ENCODE results near the gene SNAPC1. TPM values are rescaled to one million over a fixed set of nuclear protein-coding genes. Genes with fewer than 3 reads are reported as not detected.
A peak's percentile ranks its signal among the peaks of the same experiment; 100 is the strongest.

The SNAPC1 gene
- total RNA-seq, 3 donors from 2014 or later, result 2.0 to 4.8 (median 2.5) TPM

- ATAC-seq (peak; percentile 43), DNase-seq (no peak)
- Histone ChIP-seq H3K36me3 (ENCODE audit: low read depth) (no peaks in the 10 kb centered on the region), H3K4me1 (ENCODE audit: low read depth) (peaks cover 24% of the 10 kb centered on the region), H3K4me3 (no peak overlapping the region), H3K9me3 (no peaks in the 10 kb centered on the region)
- intact Hi-C loops (cut with DNase I, micrococcal nuclease), result loop anchor here in 1 of 2 donors (10.0 kb wide), 1 partner anchor 255 kb away; no protein-coding TSS in a partner anchor
- TF ChIP-seq CTCF (IDR thresholded peaks at IDR 0.05), result no peak
These were observed 42.6 kb upstream of the SNAPC1 start for GRCh38 chr14:61719344-61720293.

DNA sequence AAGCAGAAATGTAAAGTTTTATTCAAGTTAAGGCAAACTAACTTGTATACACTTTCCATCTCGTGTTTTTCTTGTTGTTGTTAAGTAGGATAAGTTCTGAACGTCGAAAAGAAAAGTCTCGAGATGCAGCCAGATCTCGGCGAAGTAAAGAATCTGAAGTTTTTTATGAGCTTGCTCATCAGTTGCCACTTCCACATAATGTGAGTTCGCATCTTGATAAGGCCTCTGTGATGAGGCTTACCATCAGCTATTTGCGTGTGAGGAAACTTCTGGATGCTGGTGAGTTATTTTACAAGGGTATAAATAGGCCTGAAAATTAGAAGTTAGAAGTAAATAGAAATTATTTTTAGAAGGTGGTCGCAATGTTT, 41.9 kb upstream of the SNAPC1 start:
- DNase-seq (no peak), ATAC-seq (peak; percentile 29)
- no peak overlapping the region for H3K4me3 ChIP-seq
- peaks cover 20% of the 10 kb centered on the region for H3K4me1 ChIP-seq (ENCODE audit: low read depth)
- H3K9me3 ChIP-seq, result no peaks in the 10 kb centered on the region
- H3K36me3 ChIP-seq (ENCODE audit: low read depth), result no peaks in the 10 kb centered on the region
- no peak for TF ChIP-seq CTCF (IDR thresholded peaks at IDR 0.05)
- intact Hi-C loops (cut with DNase I, micrococcal nuclease), result loop anchor here in 1 of 2 donors (10.0 kb wide), 1 partner anchor 255 kb away; no protein-coding TSS in a partner anchor

DNA sequence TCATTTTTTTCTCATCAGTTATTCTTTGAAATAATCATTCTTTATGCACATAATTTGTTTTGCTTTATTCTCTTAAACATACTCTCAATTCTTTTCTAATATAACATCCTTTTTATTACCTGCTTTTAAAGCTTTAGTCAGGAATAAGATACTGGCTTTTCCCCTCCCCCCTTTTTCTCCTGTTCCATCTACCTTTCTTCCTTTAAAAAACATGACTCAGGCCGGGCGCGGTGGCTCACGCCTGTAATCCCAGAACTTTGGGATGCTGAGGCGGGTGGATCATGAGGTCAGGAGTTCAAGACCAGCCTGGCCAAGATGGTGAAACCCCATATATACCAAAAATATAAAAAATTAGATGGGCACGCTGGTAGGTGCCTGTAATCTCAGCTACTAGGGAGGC, 41.5 kb upstream of the SNAPC1 start:
- Histone ChIP-seq H3K4me1 (ENCODE audit: low read depth) (peaks cover 20% of the 10 kb centered on the region), H3K9me3 (no peaks in the 10 kb centered on the region), H3K4me3 (no peak overlapping the region), H3K36me3 (ENCODE audit: low read depth) (no peaks in the 10 kb centered on the region)
- intact Hi-C loops (cut with DNase I, micrococcal nuclease), result loop anchor here in 1 of 2 donors (10.0 kb wide), 1 partner anchor 256 kb away; no protein-coding TSS in a partner anchor
- no peak for TF ChIP-seq CTCF (IDR thresholded peaks at IDR 0.05)
- DNase-seq, result peak in 1 of 3 donors; percentile 28
- peak; percentile 26 for ATAC-seq

DNA sequence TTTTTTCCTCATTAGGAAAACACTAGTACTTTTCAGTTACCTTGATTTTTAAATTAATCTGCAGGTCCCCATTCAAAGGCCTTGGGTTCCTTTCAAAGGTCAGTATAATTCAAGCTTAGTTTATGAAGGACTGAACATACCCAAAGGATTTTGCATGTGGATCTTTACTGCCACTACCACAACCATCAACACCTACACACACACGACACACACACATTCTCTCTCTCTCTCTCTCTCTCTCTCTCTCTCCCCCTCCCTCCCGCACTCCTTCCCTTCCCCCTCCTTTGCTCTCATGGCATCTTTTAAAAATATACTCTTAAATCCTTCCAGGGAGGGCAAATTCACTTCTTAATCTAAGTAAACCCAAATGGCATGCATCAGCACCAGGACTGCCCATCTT, 38.1 kb upstream of the SNAPC1 start:
- no peak for TF ChIP-seq CTCF (IDR thresholded peaks at IDR 0.05)
- intact Hi-C loops (cut with DNase I, micrococcal nuclease), result loop anchor here in 1 of 2 donors (10.0 kb wide), 1 partner anchor 259 kb away; no protein-coding TSS in a partner anchor

DNA sequence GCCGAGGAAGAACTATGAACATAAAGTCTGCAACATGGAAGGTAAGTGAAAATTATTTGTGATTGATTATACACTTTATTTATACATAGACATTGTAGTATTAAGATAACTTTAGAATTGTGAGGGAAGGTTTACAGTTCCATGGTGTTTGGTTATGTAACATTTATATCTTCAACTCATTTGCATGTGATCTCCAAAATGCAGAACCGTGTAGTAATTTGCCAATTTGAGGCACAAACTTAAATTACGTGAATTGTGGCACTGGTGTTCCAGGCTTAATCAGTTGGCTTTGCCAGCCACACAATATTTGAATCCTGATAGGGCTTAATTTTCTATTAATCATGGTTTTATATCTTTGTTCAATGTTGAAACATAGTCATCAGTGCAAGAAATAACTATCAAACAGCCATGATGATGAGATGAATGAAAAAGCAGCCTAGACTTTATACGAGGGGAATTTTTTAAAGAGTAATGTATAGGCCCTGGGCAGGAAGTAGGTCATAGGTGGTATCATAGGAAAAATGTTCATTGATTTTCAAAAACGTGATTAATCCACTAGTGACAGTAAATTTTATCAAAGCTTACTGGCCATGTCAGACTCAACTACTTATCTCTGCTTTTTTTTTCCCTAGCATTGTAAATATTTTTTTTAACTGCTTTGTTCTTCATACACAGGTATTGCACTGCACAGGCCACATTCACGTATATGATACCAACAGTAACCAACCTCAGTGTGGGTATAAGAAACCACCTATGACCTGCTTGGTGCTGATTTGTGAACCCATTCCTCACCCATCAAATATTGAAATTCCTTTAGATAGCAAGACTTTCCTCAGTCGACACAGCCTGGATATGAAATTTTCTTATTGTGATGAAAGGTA, 35.2 kb upstream of the SNAPC1 start:
- no peak for TF ChIP-seq CTCF (IDR thresholded peaks at IDR 0.05)
- ATAC-seq (no peak), DNase-seq (no peak)
- Histone ChIP-seq H3K4me1 (ENCODE audit: low read depth) (no peaks in the 10 kb centered on the region), H3K4me3 (no peak overlapping the region), H3K36me3 (ENCODE audit: low read depth) (no peaks in the 10 kb centered on the region), H3K9me3 (no peaks in the 10 kb centered on the region)
- intact Hi-C loops (cut with DNase I, micrococcal nuclease), result loop anchor here in 1 of 2 donors (10.0 kb wide), 1 partner anchor 262 kb away; no protein-coding TSS in a partner anchor

More for the DNA sequence above, 38.1 kb upstream of the SNAPC1 start:
- no peak for DNase-seq
- H3K36me3 ChIP-seq (ENCODE audit: low read depth), result no peaks in the 10 kb centered on the region
- no peaks in the 10 kb centered on the region for H3K9me3 ChIP-seq
- peaks cover 6% of the 10 kb centered on the region for H3K4me1 ChIP-seq (ENCODE audit: low read depth)
- no peak for ATAC-seq
- no peak overlapping the region for H3K4me3 ChIP-seq
